HG02610 (cell line): ENCODE results near the gene CYP4F22.
"Not testable (repeated sequence)": the region's sequence is repeated elsewhere in the genome, so short reads cannot be mapped to it uniquely, and the experiment has no call there.

ENCODE experiments used
- ATAC-seq: cut with Tn5 transposase; IDR thresholded peaks from one replicate; pipeline ENCODE4 v1.9.1; 2021; ENCODE audit warnings: mild to moderate bottlenecking, moderate library complexity; ENCODE audit not compliant: unreplicated experiment

CYP4F22 gene

GRCh38 chr19:15533522-15533830, 25.2 kb downstream of the CYP4F22 start:
- ATAC-seq = not testable (repeated sequence)

- no peak for ATAC-seq
Measured at GRCh38 chr19:15534957-15535864, 26.9 kb downstream of the CYP4F22 start.

GRCh38 chr19:15536350-15536749, 28.0 kb downstream of the CYP4F22 start:
- no peak for ATAC-seq

- ATAC-seq = no peak
Measured at GRCh38 chr19:15538774-15539173, 30.4 kb downstream of the CYP4F22 start.

- no peak for ATAC-seq
Measured at GRCh38 chr19:15539638-15540037, 31.3 kb downstream of the CYP4F22 start.

GRCh38 chr19:15540435-15540834, 32.1 kb downstream of the CYP4F22 start:
- ATAC-seq = no peak

- ATAC-seq = no peak
Measured at GRCh38 chr19:15544283-15544682, 36.0 kb downstream of the CYP4F22 start.

- ATAC-seq = no peak
Measured at GRCh38 chr19:15544970-15545369, 36.6 kb downstream of the CYP4F22 start.

GRCh38 chr19:15548648-15549047, 40.3 kb downstream of the CYP4F22 start:
- ATAC-seq = no peak

- no peak for ATAC-seq
Measured at GRCh38 chr19:15549581-15549980, 41.3 kb downstream of the CYP4F22 start.

GRCh38 chr19:15550273-15550672, 41.9 kb downstream of the CYP4F22 start:
- ATAC-seq = no peak

GRCh38 chr19:15550929-15551292, 42.6 kb downstream of the CYP4F22 start:
- ATAC-seq = no peak

GRCh38 chr19:15551293-15552004, 43.1 kb downstream of the CYP4F22 start:
- no peak for ATAC-seq

- ATAC-seq = no peak
Measured at GRCh38 chr19:15555021-15555420, 46.7 kb downstream of the CYP4F22 start.

GRCh38 chr19:15555759-15556633, 47.7 kb downstream of the CYP4F22 start:
- peak; percentile 61 for ATAC-seq

GRCh38 chr19:15556634-15557181, 48.4 kb downstream of the CYP4F22 start:
- no peak for ATAC-seq

- no peak for ATAC-seq
Measured at GRCh38 chr19:15557223-15557622, 48.9 kb downstream of the CYP4F22 start.

GRCh38 chr19:15562145-15562544, 53.8 kb downstream of the CYP4F22 start:
- ATAC-seq = no peak

- ATAC-seq = no peak
Measured at GRCh38 chr19:15562861-15563260, 54.5 kb downstream of the CYP4F22 start.

GRCh38 chr19:15563325-15563794, 55.0 kb downstream of the CYP4F22 start:
- no peak for ATAC-seq

GRCh38 chr19:15563931-15564330, 55.6 kb downstream of the CYP4F22 start:
- no peak for ATAC-seq
